GM19452 (cell line): ENCODE data around the gene EFS.
"Not testable (repeated sequence)": the region's sequence is repeated elsewhere in the genome, so short reads cannot be mapped to it uniquely, and the experiment has no call there.

Experiments used
- ATAC-seq: cut with Tn5 transposase; IDR thresholded peaks from one replicate; pipeline ENCODE4 v1.9.1; 2021; ENCODE audit not compliant: unreplicated experiment

The EFS gene

DNA sequence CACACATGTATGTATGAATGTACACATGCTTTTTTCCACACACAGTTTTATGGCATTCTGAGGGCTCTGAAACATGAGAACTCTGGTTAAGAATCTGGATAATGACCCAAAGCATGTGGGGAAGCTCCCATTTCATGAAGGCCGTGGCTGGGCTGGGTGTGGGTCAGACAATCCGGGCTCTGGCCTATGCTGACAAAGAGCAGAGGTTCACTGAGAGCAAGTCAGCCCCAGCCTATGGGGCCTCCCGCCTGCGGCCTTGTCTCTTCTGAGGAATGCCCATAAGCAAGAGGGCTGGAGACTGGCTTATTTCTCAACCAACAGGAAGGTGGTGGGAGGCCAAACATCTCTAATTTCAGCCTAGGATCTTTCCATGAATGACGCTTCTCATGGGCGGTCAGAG is 34.6 kb upstream of the EFS start:
- ATAC-seq = no peak

DNA sequence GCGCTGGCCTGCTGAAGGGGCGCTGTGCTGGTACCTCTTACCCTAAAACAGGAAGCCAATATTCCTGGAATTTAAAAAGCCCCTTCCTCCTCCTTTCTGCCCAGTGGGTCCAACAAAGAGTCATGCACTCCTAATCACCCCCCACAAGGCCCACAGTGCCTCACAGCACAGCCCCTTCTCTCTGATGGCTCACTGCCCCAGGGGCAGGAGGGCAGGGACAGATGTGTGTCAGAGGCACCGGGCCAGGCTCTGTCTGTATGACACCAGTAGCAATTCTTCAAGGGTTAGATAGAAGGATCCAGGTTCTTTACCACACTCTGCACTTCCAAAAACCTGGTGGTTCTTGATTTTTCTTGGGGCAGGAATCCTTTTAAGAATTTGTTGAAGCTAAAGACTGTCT is 34.2 kb upstream of the EFS start:
- ATAC-seq = no peak

DNA sequence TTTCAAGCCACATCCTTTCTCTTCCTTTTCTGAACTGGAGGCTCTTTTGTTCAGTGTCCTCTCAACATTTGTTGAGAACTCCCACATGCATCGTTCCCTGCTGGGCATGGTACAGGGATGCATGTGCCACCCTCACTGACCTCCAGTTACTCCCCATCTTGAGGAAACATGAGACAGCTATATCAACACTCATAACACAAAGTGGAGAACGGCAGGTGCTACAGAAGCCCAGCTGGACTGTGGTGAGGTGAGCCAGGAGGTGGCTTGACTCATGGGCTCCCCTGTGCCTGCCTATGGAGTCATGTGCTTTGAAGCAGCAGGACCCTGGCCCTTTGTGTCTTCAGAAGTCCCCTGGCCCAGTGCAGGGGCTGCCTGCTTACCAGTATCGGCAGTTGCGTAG is 33.4 kb upstream of the EFS start:
- no peak for ATAC-seq

DNA sequence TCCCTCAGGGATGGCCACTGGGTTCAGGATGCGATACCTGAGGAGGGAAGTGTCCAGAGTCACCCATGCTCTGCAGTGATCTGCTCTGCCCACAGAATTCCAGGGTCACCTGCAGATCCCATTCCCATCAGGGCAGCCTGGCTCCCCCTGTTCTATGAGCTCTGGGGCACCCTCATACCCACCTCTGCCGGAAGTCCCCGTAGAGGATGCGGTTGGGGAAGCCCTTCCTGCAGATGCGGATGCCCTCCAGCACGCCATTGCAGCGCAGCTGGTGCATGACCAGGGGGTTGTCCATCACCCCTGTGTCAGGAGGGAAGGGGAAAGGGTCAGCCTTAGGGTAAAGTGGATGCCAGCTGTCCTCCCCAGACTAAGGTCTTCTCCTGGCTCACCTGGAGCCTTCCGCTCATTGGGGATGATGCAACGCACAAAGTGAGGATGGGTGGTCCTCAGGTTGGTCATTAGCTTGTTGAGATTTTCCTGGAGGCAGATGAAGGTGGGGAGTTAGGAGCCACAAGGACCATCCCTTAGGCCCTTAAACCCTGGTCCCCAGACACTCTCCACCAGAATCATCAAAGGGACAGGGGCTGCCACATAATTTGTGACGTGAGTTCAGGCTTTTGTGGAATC is 31.9 kb upstream of the EFS start:
- ATAC-seq = no peak

DNA sequence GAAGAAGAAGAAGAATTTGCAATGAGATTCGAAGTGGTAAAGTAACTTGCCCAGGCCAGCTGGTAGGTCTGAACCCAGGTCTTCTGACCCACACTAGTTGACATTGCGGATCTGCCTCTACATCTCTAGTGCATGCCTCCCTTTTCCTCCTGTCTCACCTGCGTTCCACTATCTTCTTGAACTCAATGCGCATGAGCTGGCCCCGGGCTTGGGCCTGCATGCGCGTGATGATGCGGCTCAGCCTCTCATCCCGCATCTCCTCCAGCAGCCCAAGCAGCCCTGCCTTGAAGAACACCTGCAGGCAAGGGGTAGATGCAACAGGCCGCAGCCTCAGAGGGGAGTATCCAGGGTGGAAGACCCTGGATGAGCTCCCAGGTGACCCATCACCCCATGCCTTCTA is 31.2 kb upstream of the EFS start:
- ATAC-seq = no peak

DNA sequence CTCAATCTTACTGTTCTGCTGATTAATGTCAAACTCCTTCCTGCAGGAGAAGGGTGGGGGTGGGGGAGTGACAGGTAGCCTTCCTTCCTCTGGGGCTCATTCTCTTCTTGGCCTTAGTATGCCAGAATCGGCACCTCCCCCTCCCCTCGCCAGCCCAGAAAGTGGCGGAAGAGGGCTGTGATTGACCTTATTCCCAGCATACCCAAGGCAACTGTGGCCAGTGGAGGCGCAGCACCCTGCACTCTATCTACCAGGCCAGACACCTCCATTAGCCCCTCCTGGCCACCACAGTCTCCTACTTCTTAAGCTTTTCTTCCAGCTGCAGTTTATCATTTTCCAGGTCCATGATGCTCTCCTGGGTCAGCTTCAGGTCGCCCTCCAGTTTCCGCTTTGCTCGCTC is 27.6 kb upstream of the EFS start:
- ATAC-seq = no peak

DNA sequence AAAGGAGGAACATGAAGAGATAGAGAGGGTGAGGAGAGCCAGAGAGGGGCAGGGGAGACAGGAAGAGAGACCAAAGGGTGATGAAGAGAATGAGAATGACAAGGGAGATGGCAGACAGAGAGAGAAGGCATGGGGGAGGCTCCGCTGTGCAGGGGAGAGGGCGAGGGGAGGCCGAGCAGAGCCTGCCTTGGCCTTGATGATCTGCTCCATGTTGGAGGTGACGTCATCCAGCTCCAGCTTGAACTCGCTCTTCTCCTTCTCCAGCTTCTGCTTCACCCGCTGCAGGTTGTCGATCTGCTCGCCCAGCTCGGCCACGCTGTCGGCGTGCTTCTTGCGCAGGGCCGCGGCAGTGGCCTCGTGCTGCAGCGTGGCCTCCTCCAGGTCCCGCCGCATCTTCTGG is 24.9 kb upstream of the EFS start:
- not testable (repeated sequence) for ATAC-seq

DNA sequence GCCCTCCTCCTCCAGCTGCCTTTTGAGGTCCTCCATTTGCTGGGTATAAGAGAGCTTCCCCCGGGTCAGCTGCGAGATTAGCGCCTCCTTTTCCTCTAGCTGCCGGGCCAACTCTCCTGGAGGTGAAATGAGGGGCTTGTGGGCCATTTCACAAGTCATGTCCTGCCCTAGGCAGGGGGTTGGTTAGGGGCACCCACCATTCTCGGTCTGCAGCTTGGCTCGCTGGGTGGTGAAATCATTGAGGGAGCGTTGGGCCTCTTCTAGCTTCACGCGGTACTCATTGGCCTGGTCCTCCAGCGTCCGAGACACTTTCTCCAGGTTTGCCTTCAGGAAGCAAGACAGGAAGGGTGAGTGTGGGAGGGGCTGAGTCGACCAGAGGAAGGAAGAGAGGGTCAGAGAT is 24.4 kb upstream of the EFS start:
- ATAC-seq = no peak

DNA sequence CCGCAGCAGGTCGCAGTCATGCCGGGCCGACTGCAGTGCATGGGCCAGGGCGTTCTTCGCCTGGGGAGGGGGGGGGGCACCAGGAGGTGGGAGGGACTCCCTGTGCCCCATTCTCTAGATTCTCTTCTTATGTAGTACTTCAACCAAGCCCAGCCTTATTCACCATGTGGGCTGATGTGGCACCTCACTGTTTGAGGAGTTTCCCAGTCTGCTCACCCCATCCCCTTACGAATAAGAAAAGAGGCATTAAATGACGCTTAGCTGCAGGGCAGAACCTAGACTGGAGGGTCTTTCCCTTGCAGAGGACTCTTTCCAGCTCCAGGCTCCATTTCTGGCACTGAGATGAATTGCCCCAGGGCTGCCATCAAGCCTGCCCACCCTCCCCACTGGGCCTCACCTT is 24.0 kb upstream of the EFS start:
- no peak for ATAC-seq

DNA sequence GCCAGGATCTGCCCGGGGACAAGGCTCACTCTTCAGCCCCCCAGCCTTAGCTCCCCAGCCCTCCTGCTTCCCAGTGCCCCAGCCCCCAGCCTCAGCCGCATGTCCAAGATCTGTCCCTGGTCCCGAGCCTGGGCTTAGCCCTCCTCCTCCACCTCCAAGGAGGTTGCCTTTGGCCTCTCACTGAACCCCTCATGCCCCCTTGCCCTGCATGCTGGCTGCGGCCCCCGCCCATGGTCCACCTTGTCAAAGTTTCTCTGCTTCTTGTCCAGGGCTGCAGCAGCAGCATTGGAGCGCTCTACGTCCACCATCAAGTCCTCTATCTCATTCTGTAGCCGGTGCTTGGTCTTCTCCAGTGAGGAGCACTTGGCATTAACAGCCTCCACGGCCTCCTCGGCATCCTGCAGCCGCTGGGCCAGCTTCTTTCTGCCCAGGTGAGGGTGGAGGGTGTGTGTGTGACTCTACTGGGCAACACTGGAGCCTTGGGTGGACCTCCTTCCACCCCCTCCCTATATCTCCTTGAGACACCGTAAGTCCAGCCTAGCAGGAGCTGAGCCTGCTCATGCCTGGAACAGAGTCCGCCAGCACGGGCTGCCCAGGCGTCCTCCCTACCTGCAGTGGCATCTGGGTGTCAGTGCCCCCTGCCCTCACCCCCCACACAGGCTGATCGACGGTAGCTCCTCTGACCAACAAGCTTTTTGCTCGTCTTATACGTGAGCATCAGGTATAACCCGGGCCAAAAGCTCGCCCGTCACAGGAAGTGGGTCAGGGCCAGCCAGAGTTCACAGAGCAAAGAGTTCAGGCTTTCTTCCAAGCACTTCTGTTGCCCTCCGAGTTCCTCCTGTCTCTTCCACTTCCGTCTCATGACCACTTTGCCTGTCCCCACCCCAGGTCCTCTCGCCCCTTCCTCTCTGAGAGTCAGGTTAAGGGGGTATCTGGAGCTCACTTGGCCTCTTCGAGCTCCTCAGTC is 23.2 kb upstream of the EFS start:
- no peak for ATAC-seq

DNA sequence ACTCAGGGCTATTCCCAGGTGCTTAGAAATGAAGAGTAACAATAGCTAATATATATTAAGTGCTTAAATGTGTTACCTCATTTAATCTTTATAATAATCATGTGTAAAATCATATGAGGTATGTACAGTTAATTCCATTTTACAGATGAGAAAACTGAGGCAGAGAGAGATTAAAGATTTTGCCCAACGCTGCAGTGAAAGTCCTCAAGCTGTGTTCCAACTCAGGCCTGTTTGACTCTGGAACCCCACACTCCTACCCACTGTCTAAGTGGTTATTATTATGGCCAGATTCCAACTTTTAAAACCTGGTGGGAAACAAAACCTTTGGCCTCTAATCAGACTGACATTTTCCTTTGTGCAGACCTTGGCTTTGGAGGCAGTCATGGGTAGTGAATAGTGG is 22.0 kb upstream of the EFS start:
- ATAC-seq = no peak

DNA sequence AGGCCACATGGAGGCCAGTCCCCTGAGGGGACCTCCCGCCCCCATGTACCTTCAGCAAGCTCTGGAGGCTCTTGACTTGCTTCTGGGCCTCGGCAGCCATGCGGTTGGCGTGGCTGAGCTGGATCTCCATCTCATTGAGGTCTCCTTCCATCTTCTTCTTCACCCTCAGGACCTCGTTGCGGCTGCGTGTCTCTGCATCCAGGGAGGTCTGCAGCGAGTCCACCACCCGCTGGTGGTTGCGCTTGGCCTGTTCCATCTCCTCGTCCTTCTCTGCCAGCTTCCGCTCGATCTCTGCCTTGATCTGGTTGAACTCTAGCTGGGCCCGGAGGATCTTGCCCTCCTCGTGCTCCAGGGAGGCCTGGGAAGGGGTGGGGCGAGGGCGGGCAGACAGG is 21.3 kb upstream of the EFS start:
- not testable (repeated sequence) for ATAC-seq

DNA sequence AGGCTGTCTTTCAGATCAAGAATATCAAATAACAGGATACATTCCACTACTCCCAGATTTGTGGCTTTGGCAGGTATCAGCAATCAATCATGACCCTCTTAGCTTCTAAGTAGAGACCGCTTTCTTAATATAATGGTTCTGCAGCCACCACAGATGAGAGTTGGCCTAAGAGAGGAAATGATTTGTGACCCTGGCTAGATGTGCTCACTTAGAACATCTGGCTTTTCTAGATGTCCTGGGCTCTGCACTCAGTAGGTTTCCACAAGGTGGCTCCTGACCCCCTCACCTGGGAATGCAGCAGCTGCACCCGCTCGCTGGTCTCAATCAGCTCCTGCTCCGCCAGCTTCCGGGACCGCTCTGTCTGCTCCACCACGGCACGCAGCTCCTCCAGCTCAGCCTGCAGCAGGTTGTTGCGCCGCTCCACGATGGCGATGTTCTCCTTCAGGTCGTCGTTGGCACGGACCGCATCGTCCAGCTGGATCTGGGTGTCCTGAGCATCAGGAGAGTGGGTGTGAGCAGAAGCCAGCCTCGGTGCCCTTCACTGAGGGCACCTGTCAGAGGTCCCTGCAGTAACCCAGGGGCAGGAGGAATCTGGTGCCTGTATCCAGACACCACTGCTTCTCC is 20.8 kb upstream of the EFS start:
- ATAC-seq = no peak

DNA sequence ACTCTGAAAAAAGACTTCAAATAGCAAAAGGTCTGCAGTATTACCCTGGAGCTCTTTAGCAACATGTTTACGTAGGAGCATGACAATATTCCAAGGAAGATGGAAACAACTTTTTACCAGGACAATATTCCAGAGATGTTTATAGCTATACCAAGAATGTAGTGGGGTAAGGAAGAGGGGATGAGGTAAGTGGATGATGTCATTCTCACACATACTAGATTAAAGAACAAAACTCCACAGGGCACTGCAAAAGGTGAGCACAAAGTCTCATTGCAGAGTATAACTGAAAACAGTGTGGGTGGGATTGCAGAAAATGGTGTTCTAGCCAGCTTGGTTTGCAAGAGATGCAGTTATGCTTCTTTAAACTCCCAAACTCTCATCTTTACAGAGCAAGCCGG is 20.3 kb upstream of the EFS start:
- ATAC-seq = no peak

DNA sequence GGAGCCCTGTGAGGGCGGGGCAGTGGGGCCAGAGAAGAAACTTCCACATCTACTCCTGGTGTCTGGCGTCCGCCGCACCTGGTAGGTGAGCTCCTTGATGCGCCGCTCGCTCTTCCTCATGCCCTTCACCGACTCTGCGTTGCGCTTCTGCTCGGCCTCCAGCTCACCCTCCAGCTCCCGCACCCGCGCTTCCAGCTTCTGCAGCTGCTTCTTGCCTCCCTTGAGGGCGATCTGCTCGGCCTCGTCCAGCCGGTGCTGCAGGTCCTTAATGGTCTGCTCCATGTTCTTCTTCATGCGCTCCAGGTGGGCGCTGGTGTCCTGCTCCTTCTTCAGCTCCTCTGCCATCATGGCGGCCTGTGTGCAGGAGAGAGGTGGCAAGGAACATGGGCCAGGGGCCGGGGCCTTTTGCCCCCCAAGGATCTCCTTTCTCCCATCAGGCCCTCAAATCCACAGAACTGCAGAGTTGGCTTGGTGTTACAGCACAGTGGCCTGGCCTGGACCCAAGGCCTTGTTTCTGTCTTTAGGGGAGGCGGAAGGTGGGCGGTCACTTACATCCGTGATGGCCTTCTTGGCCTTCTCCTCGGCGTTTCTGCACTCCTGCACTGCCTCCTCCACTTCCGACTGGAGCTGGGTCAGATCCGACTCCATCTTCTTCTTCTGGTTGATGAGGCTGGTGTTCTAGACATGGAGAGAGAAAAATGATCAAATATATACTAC is 19.6 kb upstream of the EFS start:
- ATAC-seq = no peak

DNA sequence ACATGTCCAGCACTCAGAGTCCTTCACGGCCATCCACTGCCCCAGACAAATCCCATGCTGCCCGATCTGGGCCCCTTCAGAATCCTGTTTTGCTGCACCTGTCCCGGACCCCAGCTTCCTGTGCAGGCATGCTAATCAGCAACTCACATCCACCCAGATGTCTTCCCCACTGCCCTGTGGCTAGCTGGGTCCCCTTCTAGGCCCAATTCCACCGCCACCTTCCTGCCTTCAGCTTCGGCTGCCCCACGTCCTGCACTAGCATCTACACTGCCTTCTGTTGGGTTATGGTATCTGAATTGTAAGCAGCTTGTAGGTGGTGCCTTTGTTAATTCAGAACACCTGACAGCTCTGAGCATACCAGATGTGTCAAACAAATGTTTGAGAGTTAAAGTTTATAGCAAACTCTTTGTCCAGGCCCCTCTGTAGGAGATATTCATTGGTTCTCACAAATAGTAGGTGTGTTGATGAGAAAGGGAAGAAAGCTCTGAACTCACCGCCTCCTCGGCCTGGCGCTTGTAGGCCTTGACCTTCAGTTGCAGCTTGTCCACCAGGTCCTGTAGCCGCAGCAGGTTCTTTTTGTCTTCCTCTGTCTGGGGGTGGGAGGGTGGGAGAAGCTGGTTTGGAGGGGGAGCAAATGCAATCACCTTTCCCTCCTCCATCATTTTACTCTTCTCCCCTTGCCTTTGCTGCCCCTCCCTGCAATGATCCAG is 17.9 kb upstream of the EFS start:
- no peak for ATAC-seq

DNA sequence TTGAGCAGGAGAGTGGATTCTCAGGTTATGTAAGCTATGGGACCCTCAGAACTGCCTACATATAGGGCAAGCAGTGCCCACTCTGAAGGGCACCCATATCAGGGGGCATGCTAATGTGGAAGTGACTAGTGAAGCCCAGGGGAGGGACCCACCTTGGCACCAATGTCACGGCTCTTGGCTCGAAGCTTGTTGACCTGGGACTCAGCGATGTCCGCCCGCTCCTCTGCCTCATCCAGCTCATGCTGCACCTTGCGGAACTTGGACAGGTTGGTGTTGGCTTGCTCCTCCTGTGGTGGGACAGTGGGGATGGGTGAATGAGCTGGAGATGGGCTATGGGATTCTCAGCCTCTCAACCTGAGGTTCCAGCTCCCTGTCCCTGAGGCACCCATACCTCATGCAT is 17.3 kb upstream of the EFS start:
- ATAC-seq = no peak

DNA sequence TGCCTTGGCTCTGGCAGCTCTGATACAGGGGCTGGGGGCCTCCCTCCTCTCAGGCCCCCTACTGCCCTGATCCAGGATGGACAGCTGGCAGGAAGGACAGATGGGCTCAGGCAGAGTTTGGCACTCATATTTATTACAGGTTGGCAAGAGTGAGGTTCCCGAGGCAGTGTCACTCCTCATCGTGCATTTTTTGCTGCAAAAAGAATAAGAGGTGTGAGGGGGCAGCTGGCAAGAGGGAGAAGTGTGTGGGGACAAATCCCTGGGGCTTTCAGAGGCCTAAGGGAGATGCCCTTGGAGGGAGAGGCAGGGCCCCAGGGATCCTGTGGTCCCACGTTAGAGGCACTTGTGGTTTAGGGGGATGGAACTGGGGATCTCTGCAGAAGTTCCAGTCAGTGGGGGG is 16.9 kb upstream of the EFS start:
- no peak for ATAC-seq

DNA sequence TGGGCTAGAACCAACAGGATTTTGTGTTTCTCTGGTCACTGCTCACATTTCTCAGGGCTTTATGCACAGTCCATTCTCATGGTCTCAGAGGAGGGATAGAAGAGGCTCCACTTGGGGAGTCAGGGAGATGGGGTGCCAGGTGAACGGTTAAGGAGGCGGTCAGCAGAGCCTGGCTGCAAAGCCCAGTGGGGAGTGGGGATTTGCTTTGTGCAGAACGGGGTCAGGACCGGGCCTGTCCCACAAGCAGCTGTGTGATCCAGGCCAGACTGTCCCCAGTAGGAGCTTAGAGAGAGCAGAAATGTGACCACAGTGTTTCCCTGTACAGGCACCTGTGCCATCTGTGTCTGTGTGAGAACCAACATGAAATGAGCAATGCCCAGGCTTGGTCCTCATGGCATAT is 16.0 kb upstream of the EFS start:
- ATAC-seq = no peak

DNA sequence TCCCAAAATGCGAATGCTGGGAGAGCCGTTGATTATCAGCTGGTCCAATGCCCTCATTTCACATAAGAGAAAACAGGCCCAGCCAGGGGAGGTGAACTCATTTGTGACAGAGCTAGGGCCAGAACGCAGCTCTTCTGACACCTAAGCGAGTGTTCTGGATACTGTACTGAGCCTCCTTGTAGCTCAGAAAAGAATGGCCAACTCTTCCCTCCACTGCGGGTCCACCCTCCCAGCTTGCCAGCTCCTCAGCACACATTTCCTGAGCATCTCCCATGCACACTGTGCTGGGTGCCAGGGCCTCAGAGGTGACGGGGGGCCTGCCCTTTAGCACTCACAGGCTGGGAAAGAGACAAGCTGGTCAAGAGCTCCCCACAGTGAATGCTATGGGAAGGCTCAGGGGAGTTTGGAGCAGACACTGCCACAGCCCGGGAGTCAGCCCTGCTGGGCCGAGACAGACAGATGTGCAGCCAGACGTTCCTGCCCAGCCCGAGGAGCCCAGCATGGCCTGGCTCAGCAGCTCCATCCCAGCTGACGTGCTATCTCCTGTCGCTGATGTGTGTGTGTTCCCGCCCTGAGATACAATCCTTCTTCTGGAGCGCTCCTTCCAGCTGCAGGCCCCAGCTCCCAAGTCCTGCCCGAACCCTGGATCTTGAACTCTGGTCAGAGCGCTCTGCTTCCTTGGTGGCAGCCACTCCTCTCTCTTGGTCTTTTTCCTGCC is 15.4 kb upstream of the EFS start:
- no peak for ATAC-seq
